Endothelial cell of umbilical vein (primary cell): ENCODE measurements around the gene ROBO4. TPM values are rescaled to one million over a fixed set of nuclear protein-coding genes. Genes with fewer than 3 reads are reported as not detected.

Source experiments
- BruUV-seq: library from RNA; stranded (reverse); fragments of 400-500 nt; replicated peaks from 2 replicates; lab custom pipeline; 2021; lab: Mats Ljungman, UMichigan
- CTCF ChIA-PET: fragments of 300-600, 350-600 bp; sonication (Branson Sonifier 250); formaldehyde crosslinking; loops from one replicate; lab custom pipeline; 2021; ENCODE audit warnings: antibody characterized with exemption, inconsistent platforms; lab: Charles Lee
- POLR2A ChIA-PET: fragments of 300-600, 350-600 bp; sonication (Branson Sonifier 250); formaldehyde crosslinking; loops from one replicate; lab custom pipeline; 2021; ENCODE audit warnings: antibody characterized with exemption, inconsistent platforms; lab: Charles Lee
- DNase-seq: peaks from one replicate; pipeline ENCODE4 v3.0.0-alpha.2; 2011; ENCODE audit warnings: low read depth, low spot score
- FAIRE-seq: peaks from 2 replicates; lab custom pipeline; 2011; peaks lifted over from hg19 to GRCh38; lab: Jason Lieb, UNC
- H2AFZ ChIP-seq: 2 replicates; pipeline ENCODE4 v1.6.0; 2012; ENCODE audit warnings: low read depth, low read length, control low read depth, inconsistent platforms
- H3K27ac ChIP-seq: 2 replicates; pipeline ENCODE4 v1.5.1; 2011; ENCODE audit warnings: low read depth, mild to moderate bottlenecking, control low read depth, low read length, moderate library complexity; ENCODE audit not compliant: insufficient read depth
- H3K27me3 ChIP-seq, 2 experiments: 2 replicates each; pipeline versions ENCODE4 v1.6.0 to v1.6.1; 2011; ENCODE audit warnings: low read length in 2 of 2, mixed read lengths in 1 of 2; ENCODE audit not compliant: control insufficient read depth in 2 of 2, insufficient read depth in 2 of 2
- H3K36me3 ChIP-seq, 2 experiments: 2 replicates in 1 of 2; 3 replicates in 1 of 2; pipeline ENCODE4 v1.5.1; 2011; ENCODE audit warnings: low read length in 2 of 2, mild to moderate bottlenecking in 1 of 2, moderate library complexity in 1 of 2; ENCODE audit not compliant: control insufficient read depth in 2 of 2, insufficient read depth in 2 of 2; ENCODE audit errors: extremely low read depth in 1 of 2
- H3K4me1 ChIP-seq: 3 replicates; pipeline ENCODE4 v1.5.1; 2011; ENCODE audit warnings: mild to moderate bottlenecking, low read length; ENCODE audit not compliant: control insufficient read depth, insufficient read depth; ENCODE audit errors: extremely low read depth
- H3K4me2 ChIP-seq: 2 replicates; pipeline ENCODE4 v1.6.1; 2011; ENCODE audit warnings: low read length, control low read depth, mixed read lengths; ENCODE audit not compliant: insufficient read depth
- H3K4me3 ChIP-seq, 3 experiments: fragments of 200-600 bp in 1 of 3; sonication (generic), shearing (Covaris generic) in 1 of 3; replicated peaks in 1 of 3; 2 replicates each; pipeline ENCODE4 v1.5.1; 2011 to 2016; ENCODE audit warnings: control low read depth in 3 of 3, low read length in 3 of 3, mild to moderate bottlenecking in 2 of 3, inconsistent platforms in 1 of 3, low read depth in 1 of 3, moderate library complexity in 1 of 3; ENCODE audit not compliant: insufficient read depth in 1 of 3
- H3K79me2 ChIP-seq: 2 replicates; pipeline ENCODE4 v1.6.0; 2012; ENCODE audit warnings: low read length, inconsistent platforms; ENCODE audit not compliant: control insufficient read depth, insufficient read depth
- H3K9ac ChIP-seq: replicated peaks from 2 replicates; pipeline ENCODE3; 2011; ENCODE audit warnings: low read length, control low read depth; ENCODE audit not compliant: insufficient read depth; ENCODE audit errors: extremely low read depth
- H3K9me1 ChIP-seq: replicated peaks from 3 replicates; pipeline ENCODE4 v1.6.0; 2011; ENCODE audit warnings: mild to moderate bottlenecking, low read length; ENCODE audit not compliant: control insufficient read depth, insufficient read depth; ENCODE audit errors: extremely low read depth
- H3K9me3 ChIP-seq: replicated peaks from 2 replicates; pipeline ENCODE4 v1.5.1; 2012; ENCODE audit warnings: low read length, inconsistent platforms; ENCODE audit not compliant: control insufficient read depth, insufficient read depth
- H4K20me1 ChIP-seq: replicated peaks from 2 replicates; pipeline ENCODE3; 2011; ENCODE audit warnings: mild to moderate bottlenecking, low read length; ENCODE audit not compliant: control insufficient read depth, insufficient read depth; ENCODE audit errors: extremely low read depth
- EZH2 ChIP-seq: IDR thresholded peaks from 2 replicates; pipeline ENCODE4 v1.6.1; 2012; ENCODE audit warnings: borderline replicate concordance, low read depth, mild to moderate bottlenecking, moderate library complexity, low read length, inconsistent platforms; ENCODE audit not compliant: severe bottlenecking
- FOS ChIP-seq: IDR thresholded peaks from 2 replicates; pipeline ENCODE4 v1.6.1; 2011; ENCODE audit warnings: mild to moderate bottlenecking, low read length, moderate library complexity, borderline replicate concordance; ENCODE audit not compliant: insufficient read depth
- GATA2 ChIP-seq: IDR thresholded peaks from 2 replicates; pipeline ENCODE4 v1.7.0; 2011; ENCODE audit warnings: low read depth, mild to moderate bottlenecking, moderate library complexity, mixed read lengths, low read length; ENCODE audit not compliant: insufficient read length, insufficient read depth
- JUN ChIP-seq: IDR thresholded peaks from 2 replicates; pipeline ENCODE4 v1.6.1; 2011; ENCODE audit warnings: borderline replicate concordance, low read depth; ENCODE audit not compliant: insufficient read length, insufficient read depth
- MYC ChIP-seq: IDR thresholded peaks from one replicate; pipeline ENCODE4 v1.6.1; 2011; ENCODE audit warnings: mild to moderate bottlenecking, low read depth, low read length
- POLR2A ChIP-seq: IDR thresholded peaks from 2 replicates; pipeline ENCODE4 v1.6.1; 2012; ENCODE audit warnings: low read depth, mild to moderate bottlenecking, control low read depth, low read length
- POLR2AphosphoS5 ChIP-seq: IDR thresholded peaks from 2 replicates; pipeline ENCODE4 v1.6.1; 2012; ENCODE audit warnings: low read depth, mild to moderate bottlenecking, control low read depth, low read length, moderate library complexity; ENCODE audit not compliant: insufficient read depth
- dilution Hi-C: fragments of 300-500 bp; cut with MboI; formaldehyde crosslinking; loops from one replicate; pipeline ENCODE4 v1.15.0; 2019; ENCODE audit warnings: low sequenced_read_pairs; ENCODE audit not compliant: extremely low pct_ligation_motif_present
- intact Hi-C: fragments of 100-400 bp; cut with micrococcal nuclease; formaldehyde crosslinking; loops from one replicate; pipeline ENCODE4 v1.10.0; 2022
- polyA plus RNA-seq, 4 experiments: library from polyadenylated mRNA; depleted of rRNA in 3 of 4; stranded (reverse) in 3 of 4; unstranded in 1 of 4; fragments of >200 nt; gene quantifications; 2 replicates each; pipeline versions ENCODE4 v1.2.1 to v1.2.3, GENCODE V29; 2011 to 2012; ENCODE audit warnings: missing spikeins in 1 of 4
- total RNA-seq: library from RNA; stranded (reverse); gene quantifications from 2 replicates; pipeline ENCODE4 v1.2.3, GENCODE V29; 2021
- TF ChIP-seq, protein P1 (sequence below), 2 donors: IDR thresholded peaks; 1 replicate in 1 of 2; 2 replicates in 1 of 2; pipeline ENCODE4 v1.5.1; 2011; ENCODE audit warnings: low read length in 2 of 2, mild to moderate bottlenecking in 2 of 2, moderate library complexity in 2 of 2, control low read depth in 1 of 2, inconsistent platforms in 1 of 2, low read depth in 1 of 2; ENCODE audit not compliant: insufficient read depth in 1 of 2; ENCODE audit errors: extremely low read depth in 1 of 2
- TF ChIP-seq, protein P2 (sequence below): IDR thresholded peaks from 2 replicates; pipeline ENCODE4 v1.6.1; 2011; ENCODE audit not compliant: insufficient read depth, insufficient read length

Gene ROBO4
- total and polyA plus RNA-seq, 2 donors (not counting 3 experiments of a cell fraction or from before 2014, with no cell fraction given), result 260 to 474 TPM

DNA sequence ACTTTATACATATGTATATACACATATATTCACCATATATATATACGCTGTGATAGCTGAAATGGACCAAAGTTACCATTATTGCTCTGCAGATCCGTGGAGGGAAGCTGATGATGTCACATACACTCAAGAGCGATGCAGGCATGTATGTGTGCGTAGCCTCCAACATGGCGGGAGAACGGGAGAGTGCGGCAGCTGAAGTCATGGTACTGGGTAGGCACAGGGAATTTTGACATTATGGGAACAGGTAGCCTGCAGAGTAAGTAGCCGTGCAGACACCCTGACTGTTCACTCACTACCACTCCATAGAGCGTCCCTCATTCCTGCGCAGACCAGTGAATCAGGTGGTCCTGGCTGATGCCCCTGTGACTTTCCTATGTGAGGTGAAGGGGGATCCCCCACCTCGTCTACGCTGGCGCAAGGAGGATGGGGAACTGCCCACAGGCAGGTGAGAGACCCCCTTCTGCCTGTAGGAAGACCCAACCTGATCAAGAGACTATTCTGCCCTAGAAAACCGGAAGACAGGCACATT is 27.7 kb downstream of the ROBO4 start:
- H3K9me3 ChIP-seq, result no peaks in the 10 kb centered on the region
- no peak overlapping the region for H3K4me3 ChIP-seq
- H3K27me3 ChIP-seq, result peaks cover 75 to 85% of the 10 kb centered on the region in 2 experiments
- TF ChIP-seq JUN (no peak), EZH2 (no peak), FOS (no peak), POLR2A (no peak), GATA2 (no peak), POLR2AphosphoS5 (no peak), MYC (no peak)
- TF ChIP-seq, protein P1, sequence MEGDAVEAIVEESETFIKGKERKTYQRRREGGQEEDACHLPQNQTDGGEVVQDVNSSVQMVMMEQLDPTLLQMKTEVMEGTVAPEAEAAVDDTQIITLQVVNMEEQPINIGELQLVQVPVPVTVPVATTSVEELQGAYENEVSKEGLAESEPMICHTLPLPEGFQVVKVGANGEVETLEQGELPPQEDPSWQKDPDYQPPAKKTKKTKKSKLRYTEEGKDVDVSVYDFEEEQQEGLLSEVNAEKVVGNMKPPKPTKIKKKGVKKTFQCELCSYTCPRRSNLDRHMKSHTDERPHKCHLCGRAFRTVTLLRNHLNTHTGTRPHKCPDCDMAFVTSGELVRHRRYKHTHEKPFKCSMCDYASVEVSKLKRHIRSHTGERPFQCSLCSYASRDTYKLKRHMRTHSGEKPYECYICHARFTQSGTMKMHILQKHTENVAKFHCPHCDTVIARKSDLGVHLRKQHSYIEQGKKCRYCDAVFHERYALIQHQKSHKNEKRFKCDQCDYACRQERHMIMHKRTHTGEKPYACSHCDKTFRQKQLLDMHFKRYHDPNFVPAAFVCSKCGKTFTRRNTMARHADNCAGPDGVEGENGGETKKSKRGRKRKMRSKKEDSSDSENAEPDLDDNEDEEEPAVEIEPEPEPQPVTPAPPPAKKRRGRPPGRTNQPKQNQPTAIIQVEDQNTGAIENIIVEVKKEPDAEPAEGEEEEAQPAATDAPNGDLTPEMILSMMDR (IDR thresholded peaks at IDR 0.05; ENCODE audit: extremely low read depth in 1 of 2, insufficient read depth in 1 of 2, low read depth in 1 of 2, low read length in 2 of 2), result no peak
- TF ChIP-seq, protein P2, sequence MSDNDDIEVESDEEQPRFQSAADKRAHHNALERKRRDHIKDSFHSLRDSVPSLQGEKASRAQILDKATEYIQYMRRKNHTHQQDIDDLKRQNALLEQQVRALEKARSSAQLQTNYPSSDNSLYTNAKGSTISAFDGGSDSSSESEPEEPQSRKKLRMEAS, result no peak
- no peak for DNase-seq
- H3K4me2 ChIP-seq, result no peak overlapping the region
- H3K9ac ChIP-seq, result no peak overlapping the region
- dilution Hi-C loops (no loop called here), intact Hi-C loops (no loop called here)
- no peak overlapping the region for H3K27ac ChIP-seq
- no peaks in the 10 kb centered on the region for H3K79me2 ChIP-seq
- CTCF ChIA-PET, result interaction anchor here (1.2 to 1.5 kb wide), 2 partner anchors 33 to 226 kb away, joined by 4 to 5 read pairs; no protein-coding TSS in a partner anchor
- H2AFZ ChIP-seq, result no peak overlapping the region
- H3K36me3 ChIP-seq, result no peaks in the 10 kb centered on the region
- no TSS peak for BruUV-seq
- no peaks in the 10 kb centered on the region for H4K20me1 ChIP-seq
- no peaks in the 10 kb centered on the region for H3K9me1 ChIP-seq
- no peak for FAIRE-seq
- H3K4me1 ChIP-seq, result peaks cover 3% of the 10 kb centered on the region
- POLR2A ChIA-PET, result no interaction called here
